Epithelial cell of proximal tubule (primary cell): ENCODE measurements around the gene ETFRF1. TPM values are rescaled to one million over a fixed set of nuclear protein-coding genes. Genes with fewer than 3 reads are reported as not detected.

Source experiments
- DNase-seq: peaks from one replicate; pipeline ENCODE4 v3.0.0-alpha.2; 2011; ENCODE audit warnings: low read depth
- H3K4me3 ChIP-seq: 2 replicates; pipeline ENCODE4 v1.5.1; 2011; ENCODE audit warnings: low read depth, mild to moderate bottlenecking, low read length
- total RNA-seq: library from RNA; depleted of rRNA; stranded (reverse); fragments of >200 nt; gene quantifications from 2 replicates; pipeline ENCODE4 v1.2.3, GENCODE V29; 2015
- TF ChIP-seq, protein P1 (sequence below): conservative IDR thresholded peaks from 2 replicates; pipeline ENCODE4 v1.5.1; 2012; ENCODE audit warnings: low read depth, mild to moderate bottlenecking, low read length

Gene ETFRF1, protein sequence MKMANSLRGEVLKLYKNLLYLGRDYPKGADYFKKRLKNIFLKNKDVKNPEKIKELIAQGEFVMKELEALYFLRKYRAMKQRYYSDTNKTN
- total RNA-seq = 11.4 and 16.6 TPM in 2 replicates

DNA sequence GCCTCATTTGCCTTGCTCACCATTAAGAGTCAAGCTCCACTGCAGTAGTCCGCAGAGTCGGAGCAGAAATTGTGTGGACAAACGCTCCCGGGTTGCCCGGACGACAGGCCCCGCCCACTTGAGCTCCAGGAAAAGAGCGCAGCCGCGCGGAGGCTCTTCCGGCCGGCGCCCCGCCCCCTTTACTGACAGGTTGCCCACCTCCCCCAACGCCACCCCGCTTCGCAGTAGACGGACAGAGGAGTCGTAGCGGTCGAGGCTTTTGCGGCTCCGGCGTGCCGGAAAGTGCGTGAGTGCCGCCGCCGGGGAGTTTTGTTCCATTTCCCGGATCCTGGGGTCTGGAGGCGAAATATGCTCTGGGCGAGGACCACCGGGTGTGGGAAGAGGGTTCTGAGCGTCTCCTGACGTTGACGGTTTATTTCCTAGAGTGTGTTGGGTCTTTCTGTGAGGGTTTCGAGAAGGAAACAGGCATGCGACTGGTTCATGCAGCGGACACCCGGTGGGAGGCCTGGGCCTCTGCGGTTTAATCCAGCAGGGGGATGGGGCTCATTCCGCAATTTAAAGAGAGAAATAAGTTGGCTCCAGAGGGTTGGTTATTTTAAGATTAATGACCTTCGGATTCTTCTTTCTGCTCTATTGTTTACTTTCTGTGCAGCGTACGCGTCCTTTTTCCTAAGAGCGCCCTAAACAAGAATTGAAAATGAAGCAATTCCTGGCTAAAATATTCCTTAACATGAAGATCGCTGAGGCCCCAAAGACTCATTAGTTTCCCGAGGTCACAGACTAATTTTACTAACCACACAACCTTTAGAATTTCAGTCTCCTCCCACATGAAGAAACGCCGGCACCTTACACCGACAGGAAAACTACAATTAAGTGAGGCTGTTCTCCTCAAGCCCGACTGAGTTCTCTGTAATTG, at the start of gene ETFRF1, which contains the start of gene DNAI7:
TSS of gene ETFRF1 (plus strand) at position 182 of the 916 bp plus-strand sequence. CDS start 8,720 bp downstream, outside the sequence.
TSS of gene DNAI7 (minus strand) at position 105 of the 916 bp plus-strand sequence. CDS start at position 23, 82 bp downstream.
- TF ChIP-seq, protein P1, sequence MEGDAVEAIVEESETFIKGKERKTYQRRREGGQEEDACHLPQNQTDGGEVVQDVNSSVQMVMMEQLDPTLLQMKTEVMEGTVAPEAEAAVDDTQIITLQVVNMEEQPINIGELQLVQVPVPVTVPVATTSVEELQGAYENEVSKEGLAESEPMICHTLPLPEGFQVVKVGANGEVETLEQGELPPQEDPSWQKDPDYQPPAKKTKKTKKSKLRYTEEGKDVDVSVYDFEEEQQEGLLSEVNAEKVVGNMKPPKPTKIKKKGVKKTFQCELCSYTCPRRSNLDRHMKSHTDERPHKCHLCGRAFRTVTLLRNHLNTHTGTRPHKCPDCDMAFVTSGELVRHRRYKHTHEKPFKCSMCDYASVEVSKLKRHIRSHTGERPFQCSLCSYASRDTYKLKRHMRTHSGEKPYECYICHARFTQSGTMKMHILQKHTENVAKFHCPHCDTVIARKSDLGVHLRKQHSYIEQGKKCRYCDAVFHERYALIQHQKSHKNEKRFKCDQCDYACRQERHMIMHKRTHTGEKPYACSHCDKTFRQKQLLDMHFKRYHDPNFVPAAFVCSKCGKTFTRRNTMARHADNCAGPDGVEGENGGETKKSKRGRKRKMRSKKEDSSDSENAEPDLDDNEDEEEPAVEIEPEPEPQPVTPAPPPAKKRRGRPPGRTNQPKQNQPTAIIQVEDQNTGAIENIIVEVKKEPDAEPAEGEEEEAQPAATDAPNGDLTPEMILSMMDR = no peak
- peak within 1 kb of the TSS; percentile 83 for H3K4me3 ChIP-seq
- no peak for DNase-seq

DNA sequence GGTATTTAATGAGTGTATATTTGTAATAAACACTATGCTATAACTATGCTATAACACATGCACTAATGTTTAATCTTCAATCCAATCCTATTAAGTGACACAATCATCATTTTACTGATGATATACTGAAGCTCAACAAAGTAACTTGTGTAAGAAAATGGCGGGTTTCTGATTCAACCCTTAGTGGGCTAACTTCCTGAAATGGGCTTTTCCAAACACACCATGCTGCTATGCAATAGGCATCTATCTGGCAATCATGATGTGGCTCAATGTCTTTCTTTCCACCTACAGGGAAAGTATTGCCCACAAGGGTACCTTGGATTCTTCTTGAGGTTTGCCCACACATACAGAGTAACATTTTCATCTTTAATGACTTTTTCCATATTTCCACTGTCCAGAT, 48.4 kb upstream of the ETFRF1 start:
- TF ChIP-seq, protein P1 = no peak
- H3K4me3 ChIP-seq = no peak overlapping the region
- no peak for DNase-seq

DNA sequence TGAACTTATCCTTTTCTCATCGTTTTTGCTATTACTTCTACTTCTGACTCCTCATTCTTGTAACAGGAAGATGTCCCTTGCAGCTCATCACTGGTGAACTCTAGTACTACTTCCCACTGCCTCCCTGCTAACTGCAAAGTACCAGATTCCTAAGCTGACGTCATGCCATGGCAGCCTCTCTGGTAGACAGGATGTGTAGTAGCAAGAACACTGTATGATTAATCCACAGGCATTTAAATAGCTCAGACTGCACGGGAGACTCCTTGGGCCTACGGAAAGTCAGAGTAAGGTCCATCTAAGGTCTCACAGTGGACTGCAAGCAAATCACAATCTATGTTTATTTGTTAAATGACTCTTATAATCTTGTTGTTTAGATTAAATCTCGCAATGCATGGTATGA, 43.6 kb upstream of the ETFRF1 start:
- H3K4me3 ChIP-seq = no peak overlapping the region
- peak; percentile 80 for DNase-seq
- TF ChIP-seq, protein P1 = no peak

DNA sequence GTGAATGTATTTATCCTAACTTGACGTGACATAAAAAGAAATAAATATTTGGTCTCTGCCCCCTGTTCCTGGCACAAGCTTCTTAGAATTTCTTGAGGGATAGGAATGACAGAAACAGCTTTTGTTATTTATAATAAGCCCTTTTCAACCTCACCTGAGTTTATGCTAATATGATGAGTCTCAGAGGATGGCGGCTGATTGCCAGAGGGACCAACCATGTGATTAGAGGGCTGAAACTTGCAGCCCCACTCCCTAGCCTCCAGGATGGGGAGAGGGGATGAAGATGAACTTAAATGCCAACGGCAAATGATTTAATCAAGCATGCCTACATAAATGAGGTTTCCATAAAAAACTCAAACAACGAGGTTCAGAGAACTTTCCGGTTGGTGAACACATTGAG, 43.0 kb upstream of the ETFRF1 start:
- TF ChIP-seq, protein P1 = no peak
- no peak for DNase-seq
- no peak overlapping the region for H3K4me3 ChIP-seq

DNA sequence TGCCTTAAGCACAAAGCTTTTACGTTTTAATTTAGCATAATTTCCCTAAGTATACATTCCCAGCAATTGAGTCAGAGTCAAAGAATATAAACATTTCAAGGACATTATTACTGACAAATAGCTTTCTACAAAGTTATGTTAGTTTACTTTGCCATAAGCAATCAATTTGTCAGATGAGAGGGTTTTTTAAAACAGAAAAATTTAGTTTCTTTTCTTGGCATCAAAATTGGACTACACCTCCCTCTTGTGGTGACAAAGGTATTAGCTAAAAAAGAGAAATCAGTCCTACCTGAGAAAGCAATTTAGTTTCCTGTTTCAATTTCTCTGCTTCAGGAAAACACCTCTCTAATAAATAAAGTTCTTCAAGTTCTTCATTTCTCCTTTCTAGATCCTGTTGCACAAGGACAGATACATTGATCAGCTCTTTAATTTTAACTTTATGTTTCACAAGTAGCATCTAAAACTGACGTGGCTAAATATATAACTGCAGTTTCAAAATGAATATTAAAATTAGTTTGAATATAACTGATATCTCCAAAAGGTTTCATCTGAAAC, 39.9 kb upstream of the ETFRF1 start:
- DNase-seq = no peak
- H3K4me3 ChIP-seq = no peak overlapping the region

DNA sequence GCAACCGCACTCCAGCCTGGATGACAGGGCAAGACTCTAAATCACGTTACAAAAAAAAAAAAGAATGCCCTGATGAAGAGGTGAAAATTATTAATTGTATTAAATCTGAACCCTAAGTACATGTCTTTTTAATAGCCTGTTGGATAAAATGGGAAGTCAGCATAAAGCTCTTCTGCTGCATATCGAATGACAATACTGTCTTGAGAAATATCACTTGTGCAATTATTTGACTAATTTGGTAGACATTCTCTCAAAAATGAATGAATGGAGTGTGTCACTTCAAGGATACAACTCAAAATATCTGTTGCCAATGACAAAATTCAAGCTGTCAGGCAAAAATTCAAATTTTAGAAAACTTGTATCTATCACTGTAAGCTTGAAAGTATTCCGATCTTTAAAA, 39.0 kb upstream of the ETFRF1 start:
- no peak overlapping the region for H3K4me3 ChIP-seq
- TF ChIP-seq, protein P1 = no peak
- DNase-seq = no peak

More for the DNA sequence above, 39.9 kb upstream of the ETFRF1 start:
- TF ChIP-seq, protein P1 = peak; percentile 72
